ENCODE results near the gene TAF11L4.
"Not testable (repeated sequence)": the region's sequence is repeated elsewhere in the genome, so short reads cannot be mapped to it uniquely, and the experiment has no call there.

The TAF11L4 gene

GRCh38 chr5:17521501-17521900, at the start of gene TAF11L4:
TAF11L4 (plus strand) TSS chr5:17521801.
- not testable (repeated sequence) for DNase-seq

DNA sequence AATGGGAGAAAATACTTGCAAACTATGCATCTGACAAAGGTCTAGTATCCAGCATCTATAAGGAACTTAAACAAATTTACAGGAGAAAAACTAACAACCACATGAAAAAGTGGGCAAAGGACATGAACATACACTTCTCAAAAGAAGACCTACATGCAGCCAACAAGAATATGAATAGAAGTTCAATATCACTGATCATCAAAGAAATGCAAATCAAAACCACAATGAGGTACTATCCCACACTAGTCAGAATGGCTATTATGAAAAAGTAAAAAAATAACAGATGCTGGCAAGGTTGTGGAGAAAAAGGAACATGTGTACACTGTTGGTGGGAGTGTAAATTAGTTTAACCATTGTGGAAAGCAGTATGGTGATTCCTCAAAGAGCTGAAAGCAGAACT, 46.5 kb upstream of the TAF11L4 start:
- DNase-seq: not testable (repeated sequence)

GRCh38 chr5:17477043-17477442, 44.6 kb upstream of the TAF11L4 start:
- DNase-seq: no peak

DNA sequence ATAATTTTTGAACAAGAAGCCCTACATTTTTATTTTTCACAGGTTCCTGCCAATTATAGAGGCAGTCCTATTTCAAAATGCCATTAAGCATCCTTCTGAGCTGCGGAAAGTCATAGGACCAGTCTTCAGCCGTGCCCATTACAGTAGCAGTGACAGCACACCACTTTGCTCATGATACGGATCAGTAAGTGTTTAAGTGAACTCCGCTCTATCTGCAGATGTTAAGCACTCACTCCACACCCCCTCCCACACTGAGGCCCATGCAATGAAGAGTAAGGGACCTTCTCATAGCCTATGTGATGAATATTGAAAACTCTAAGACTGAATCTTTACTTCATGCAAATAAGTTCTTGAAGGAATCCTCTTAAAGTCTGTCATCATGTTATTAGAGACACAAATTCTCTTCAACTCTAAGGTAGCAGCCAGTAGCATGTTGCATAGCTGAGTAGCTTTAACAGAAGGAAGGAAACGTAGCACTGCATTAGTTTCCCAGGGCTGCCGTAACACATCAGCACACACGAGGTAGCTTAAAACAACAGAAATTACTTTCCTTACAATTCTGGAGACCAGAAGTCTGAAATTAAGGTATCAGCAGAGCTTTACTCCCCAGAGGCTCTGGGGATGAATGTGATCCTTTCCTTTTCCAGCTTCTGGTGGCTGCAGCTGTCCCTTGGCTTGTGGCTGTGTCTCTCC, 43.9 kb upstream of the TAF11L4 start:
- no peak for DNase-seq

DNA sequence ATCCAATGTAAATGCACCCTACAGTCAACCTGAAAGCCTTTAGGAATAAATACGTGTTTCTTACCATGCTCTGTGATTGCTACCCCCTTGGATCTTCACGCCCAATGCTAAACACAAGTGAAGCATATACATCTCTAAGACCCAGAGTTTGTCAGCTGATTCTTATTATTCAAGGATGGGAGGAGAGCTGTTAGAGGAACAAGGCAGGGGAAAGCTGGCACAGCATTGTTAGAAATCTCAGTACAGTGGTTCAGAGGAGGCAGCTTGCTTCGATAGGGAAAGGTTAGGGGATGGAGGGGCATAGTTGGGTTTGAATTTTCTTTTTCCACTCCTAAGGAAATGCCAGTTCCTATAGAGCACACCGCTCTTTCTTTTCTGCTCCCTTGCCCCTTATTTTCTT, 40.2 kb upstream of the TAF11L4 start:
- DNase-seq: no peak

- DNase-seq: no peak
These were observed 38.8 kb upstream of the TAF11L4 start for GRCh38 chr5:17482790-17483189.

DNA sequence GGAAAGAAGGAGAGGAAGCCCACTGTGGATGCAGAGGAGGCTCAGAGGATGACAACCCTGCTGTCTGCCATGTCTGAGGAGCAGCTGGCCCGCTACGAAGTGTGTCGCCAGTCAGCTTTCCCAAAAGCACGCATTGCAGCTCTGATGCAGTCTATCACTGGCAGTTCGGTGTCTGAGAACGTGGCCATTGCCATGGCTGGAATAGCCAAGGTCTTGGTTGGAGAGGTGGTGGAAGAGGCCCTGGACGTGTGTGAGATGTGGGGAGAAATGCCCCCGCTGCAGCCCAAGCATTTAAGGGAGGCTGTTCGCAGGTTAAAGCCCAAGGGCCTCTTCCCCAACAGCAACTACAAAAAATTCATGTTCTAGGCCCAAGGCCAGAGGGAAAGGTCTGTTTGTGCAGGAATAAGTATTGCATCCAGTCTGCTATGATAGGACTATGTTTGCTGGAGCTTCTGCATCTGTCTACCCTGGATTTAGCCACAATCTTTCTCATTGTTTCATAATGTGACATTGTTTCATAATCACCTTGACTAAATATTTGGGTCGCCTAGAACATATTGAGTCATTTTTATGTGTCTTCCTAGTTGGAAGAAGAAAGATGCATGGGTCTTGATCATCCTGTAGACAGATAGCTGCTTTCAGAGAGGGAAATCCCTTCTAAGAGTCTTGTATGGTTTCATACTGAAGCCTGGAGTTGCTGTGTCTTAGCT, 35.0 kb upstream of the TAF11L4 start:
- DNase-seq: not testable (repeated sequence)

DNA sequence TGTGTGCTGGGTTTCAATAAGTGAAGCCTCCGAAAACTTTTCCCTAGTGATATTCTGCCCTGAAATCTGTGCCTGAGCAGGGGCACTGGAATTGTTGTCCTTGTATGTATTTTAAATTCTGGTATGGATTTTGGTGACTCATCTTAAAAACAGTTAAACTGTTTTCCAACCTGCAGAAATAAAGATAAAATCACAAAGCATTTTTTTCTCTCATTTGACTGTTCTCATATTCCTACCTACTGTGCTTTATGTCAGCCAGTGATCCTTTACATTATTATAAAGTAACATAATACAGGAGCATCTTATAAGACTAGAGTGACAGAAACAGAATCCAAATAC, 34.5 kb upstream of the TAF11L4 start:
- no peak for DNase-seq

GRCh38 chr5:17491257-17491656, 30.3 kb upstream of the TAF11L4 start:
- not testable (repeated sequence) for DNase-seq

- DNase-seq: no peak
These were observed 28.8 kb upstream of the TAF11L4 start for GRCh38 chr5:17492770-17493169.

- no peak for DNase-seq
These were observed 24.2 kb upstream of the TAF11L4 start for GRCh38 chr5:17497446-17497845.

DNA sequence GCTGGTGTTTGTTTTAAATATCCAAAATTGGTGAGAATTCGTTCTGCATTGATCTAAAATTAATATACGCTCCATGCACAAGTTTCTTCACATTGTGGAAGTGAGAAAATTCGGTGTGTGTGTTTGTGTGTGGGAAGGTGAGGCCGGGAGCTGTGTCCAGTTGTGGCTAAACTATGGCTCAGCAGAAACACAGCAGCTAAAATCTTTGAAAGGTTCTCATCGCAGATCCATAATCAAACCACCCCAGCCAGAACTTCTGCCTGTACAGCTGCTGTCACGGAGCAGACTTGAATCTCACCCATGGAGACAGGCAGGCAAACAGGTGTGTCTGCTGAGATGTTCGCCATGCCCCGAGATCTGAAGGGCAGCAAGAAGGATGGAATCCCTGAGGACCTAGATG, 23.7 kb upstream of the TAF11L4 start, which contains the start of gene TAF11L2:
TSS of gene TAF11L2 (plus strand) at position 301 of the 400 bp plus-strand sequence.
- not testable (repeated sequence) for DNase-seq

GRCh38 chr5:17511775-17512325, 9.8 kb upstream of the TAF11L4 start:
- no peak for DNase-seq

DNA sequence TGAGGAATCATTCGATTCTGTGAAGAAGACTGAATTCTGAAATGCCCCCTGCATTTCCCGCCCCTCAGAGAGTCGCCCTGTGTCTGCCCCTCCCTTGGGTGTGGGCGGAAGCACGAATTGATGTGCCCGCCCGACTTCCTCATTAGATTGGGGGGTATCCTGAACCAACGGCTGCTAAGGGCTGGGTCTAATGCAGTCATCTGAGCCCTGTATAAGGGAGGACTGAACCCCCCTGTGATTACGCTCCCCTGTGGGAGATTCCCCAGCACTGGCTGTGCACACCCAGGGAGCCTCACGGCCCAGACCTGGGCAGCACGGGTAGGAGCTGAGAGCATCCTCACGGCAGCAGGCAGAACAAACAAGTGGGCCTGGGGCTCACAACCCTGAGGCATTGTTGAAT, 4.1 kb upstream of the TAF11L4 start:
- not testable (repeated sequence) for DNase-seq

GRCh38 chr5:17518067-17518466, 3.5 kb upstream of the TAF11L4 start, which contains the start of gene TAF11L3:
TAF11L3 (plus strand) TSS chr5:17518367.
- DNase-seq: not testable (repeated sequence)

DNA sequence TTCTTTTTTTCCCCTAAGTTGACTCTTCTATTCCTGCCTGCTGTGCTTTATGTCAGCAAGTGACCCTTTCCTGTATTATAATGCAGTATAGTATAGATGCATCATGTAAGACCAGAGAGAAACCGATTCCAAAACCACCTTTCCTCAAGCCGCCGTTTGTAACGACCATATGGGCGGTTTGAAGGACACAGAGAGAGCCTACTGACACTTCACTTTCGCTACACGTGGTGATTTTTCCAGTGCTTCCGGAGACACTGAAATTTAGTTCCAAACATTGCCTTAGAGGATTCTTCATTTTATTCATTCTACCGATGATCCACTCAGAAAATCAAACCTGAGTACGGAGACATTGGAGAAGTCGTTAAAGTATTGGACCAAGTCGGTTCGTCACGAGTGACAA, 2.1 kb upstream of the TAF11L4 start:
- not testable (repeated sequence) for DNase-seq

GRCh38 chr5:17524935-17525334, 3.3 kb downstream of the TAF11L4 start, which contains the start of gene TAF11L5:
TAF11L5 (plus strand) TSS chr5:17525235.
- not testable (repeated sequence) for DNase-seq

DNA sequence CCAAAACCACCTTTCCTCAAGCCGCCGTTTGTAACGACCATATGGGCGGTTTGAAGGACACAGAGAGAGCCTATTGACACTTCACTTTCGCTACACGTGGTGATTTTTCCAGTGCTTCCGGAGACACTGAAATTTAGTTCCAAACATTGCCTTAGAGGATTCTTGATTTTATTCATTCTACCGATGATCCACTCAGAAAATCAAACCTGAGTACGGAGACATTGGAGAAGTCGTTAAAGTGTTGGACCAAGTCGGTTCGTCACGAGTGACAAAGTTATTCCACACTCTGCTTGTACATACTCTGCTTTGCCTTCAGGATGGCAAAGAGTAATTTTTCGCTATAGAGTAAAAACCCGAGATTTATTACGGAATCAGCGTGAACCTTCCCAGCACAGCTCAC, 4.9 kb downstream of the TAF11L4 start:
- DNase-seq: peak; percentile 5

DNA sequence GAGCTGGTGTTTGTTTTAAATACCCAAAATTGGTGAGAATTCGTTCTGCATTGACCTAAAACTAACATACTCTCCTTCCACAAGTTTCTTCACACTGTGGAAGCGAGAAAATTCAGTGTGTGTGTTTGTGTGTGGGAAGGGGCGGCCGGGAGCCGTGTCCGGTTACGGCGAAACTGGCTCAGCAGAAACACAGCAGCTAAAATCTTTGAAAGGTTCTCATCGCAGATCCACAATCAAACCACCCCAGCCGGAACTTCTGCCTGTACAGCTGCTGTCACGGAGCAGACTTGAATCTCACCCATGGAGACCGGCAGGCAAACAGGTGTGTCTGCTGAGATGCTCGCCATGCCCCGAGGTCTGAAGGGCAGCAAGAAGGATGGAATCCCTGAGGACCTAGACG, 6.8 kb downstream of the TAF11L4 start, which contains the start of gene TAF11L6:
TSS of gene TAF11L6 (plus strand) at position 301 of the 400 bp plus-strand sequence.
- not testable (repeated sequence) for DNase-seq
